LoVo (cell line): ENCODE measurements around the gene TOMM20.

Source experiments
- DNase-seq: peaks from one replicate; pipeline ENCODE4 v3.0.0-alpha.2; 2016; ENCODE audit warnings: low spot score

Gene TOMM20

GRCh38 chr1:235133086-235133485 lies 4.4 kb upstream of the TOMM20 start:
- no peak for DNase-seq

- no peak for DNase-seq
These were observed 3.3 kb upstream of the TOMM20 start for GRCh38 chr1:235131961-235132360.

GRCh38 chr1:235130766-235131270 lies 2.2 kb upstream of the TOMM20 start:
- no peak for DNase-seq

GRCh38 chr1:235129774-235130570 lies 1.3 kb upstream of the TOMM20 start:
- no peak for DNase-seq

GRCh38 chr1:235127732-235128455 lies 743 bp downstream of the TOMM20 start:
- no peak for DNase-seq

GRCh38 chr1:235127203-235127602 lies 1.4 kb downstream of the TOMM20 start:
- no peak for DNase-seq

- DNase-seq = no peak
These were observed 4.0 kb downstream of the TOMM20 start for GRCh38 chr1:235124665-235125064.

GRCh38 chr1:235124111-235124510 lies 4.5 kb downstream of the TOMM20 start:
- DNase-seq = no peak

- DNase-seq = no peak
These were observed 6.3 kb downstream of the TOMM20 start for GRCh38 chr1:235122348-235122747.

- DNase-seq = no peak
These were observed 15.3 kb downstream of the TOMM20 start for GRCh38 chr1:235113183-235113917.

GRCh38 chr1:235112297-235113182 lies 16.1 kb downstream of the TOMM20 start:
- no peak for DNase-seq

- no peak for DNase-seq
These were observed 17.5 kb downstream of the TOMM20 start for GRCh38 chr1:235111107-235111506.

GRCh38 chr1:235108876-235109275 lies 19.8 kb downstream of the TOMM20 start:
- no peak for DNase-seq

- no peak for DNase-seq
These were observed 20.4 kb downstream of the TOMM20 start for GRCh38 chr1:235108185-235108593.

GRCh38 chr1:235107368-235108184 lies 21.1 kb downstream of the TOMM20 start:
- no peak for DNase-seq

GRCh38 chr1:235106457-235106856 lies 22.2 kb downstream of the TOMM20 start:
- DNase-seq = no peak

- DNase-seq = no peak
These were observed 23.3 kb downstream of the TOMM20 start for GRCh38 chr1:235105051-235106043.

GRCh38 chr1:235102993-235103411 lies 25.6 kb downstream of the TOMM20 start:
- DNase-seq = no peak

- DNase-seq = no peak
These were observed 26.4 kb downstream of the TOMM20 start for GRCh38 chr1:235102259-235102582.
